CD4-positive, alpha-beta T cell treated with Interleukin-15 for 1 hour (primary cell): ENCODE measurements around the gene TUBB2A.
"Not testable (repeated sequence)": the region's sequence is repeated elsewhere in the genome, so short reads cannot be mapped to it uniquely, and the experiment has no call there.

Experiments
- DNase-seq: peaks from one replicate; pipeline ENCODE4 v3.0.0-alpha.2; 2020

Gene TUBB2A

GRCh38 chr6:3147914-3148757 is 9.2 kb downstream of the TUBB2A start:
- no peak for DNase-seq

DNA sequence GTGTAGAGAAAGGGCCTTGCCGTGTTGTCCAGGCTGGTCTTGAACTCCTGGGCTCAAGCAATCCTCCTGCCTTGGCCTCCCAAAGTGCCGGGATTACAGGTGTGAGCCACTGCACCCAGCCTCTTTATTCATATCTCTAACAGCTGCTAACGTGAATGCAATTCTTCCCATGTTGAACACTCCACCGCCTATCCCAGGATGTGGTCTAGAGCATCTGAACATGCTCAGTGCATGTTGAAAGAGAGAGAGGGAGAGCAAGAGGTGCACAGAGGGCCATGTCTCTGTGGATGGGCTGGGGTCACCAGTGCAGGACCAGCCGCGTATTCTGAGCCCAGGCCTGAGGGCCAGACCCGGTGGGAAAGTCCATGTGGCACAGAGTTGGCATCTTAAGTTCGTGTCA is 12.8 kb downstream of the TUBB2A start:
- DNase-seq: no peak

DNA sequence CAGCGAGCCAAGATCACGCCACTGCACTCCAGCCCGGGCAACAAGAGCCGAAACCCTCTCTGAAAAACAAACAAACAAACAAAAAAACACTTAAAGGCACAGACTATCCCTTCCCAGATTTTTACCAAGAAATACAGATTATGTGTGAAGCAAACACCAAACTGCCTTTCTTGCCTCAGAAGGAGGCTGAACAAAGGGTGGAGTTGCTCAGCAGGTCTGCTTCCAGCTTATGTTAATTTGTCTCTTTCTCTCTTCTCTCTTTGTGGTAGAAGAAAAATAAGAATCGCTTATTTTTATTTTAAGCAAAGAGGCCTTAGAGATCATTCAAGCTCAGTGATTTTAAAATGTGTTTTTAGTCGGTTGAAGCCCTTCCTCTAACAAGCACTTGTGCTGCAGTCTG is 14.2 kb downstream of the TUBB2A start:
- DNase-seq: no peak

- DNase-seq: no peak
These were observed 14.8 kb downstream of the TUBB2A start for GRCh38 chr6:3142536-3142935.

- no peak for DNase-seq
These were observed 17.1 kb downstream of the TUBB2A start for GRCh38 chr6:3140201-3140600.

- DNase-seq: peak; percentile 63
These were observed 18.0 kb downstream of the TUBB2A start for GRCh38 chr6:3139090-3139903.

DNA sequence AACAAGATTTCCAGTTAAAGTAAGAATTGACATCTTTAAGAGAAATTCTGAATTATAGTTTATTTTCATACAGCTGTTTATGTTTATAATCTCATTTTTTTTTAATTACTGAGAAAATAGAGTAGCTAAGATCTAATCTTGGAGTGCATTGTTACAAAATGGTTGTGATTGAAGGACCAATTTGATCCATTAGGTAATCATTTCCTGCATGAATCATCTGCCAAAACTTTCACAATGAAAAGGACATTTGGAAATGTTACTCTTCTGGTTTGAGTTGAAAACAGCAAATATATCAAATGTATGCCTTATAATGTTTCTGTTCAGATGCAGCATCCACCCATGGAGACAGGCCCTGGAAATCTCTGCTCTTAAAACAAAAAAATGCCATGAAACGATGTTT is 19.0 kb downstream of the TUBB2A start:
- DNase-seq: no peak

- not testable (repeated sequence) for DNase-seq
These were observed 19.5 kb downstream of the TUBB2A start for GRCh38 chr6:3137873-3138272.

GRCh38 chr6:3137057-3137777 is 20.1 kb downstream of the TUBB2A start:
- DNase-seq: no peak

DNA sequence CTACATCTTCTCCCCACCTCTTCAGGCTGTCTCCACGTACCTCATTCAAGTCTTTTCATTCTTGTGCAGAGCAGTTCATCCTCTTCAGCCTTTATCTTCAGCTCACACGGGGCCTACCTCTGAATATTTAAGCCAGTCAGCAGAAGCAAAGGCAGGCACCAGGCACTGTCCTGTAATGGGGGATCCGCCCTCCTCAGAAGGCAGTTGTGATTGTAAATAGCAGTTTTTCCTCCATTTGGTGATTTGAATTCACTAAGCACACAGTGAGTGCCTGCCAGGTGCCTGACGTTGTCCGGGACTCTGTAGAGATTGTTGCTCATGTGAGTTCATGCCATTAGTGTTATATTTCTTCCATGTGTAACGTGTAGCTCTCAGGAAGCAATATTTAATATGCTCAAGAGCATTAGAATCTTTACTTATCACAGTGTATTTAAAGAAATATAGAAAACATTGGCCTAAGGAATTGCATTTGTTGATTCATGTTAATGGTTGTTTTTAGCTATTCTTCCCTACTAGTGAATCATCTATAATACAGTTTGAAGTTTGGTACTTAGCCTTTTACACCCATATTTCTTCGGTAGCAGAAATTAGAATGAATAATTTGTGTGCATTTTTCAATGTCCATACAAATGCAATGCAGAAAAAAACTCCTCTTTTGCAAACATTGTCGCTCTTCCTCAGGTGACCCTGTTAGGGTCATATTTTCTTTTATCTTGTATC is 20.9 kb downstream of the TUBB2A start:
- DNase-seq: no peak

GRCh38 chr6:3135668-3136291 is 21.6 kb downstream of the TUBB2A start:
- no peak for DNase-seq

- DNase-seq: no peak
These were observed 23.8 kb downstream of the TUBB2A start for GRCh38 chr6:3133515-3133914.

DNA sequence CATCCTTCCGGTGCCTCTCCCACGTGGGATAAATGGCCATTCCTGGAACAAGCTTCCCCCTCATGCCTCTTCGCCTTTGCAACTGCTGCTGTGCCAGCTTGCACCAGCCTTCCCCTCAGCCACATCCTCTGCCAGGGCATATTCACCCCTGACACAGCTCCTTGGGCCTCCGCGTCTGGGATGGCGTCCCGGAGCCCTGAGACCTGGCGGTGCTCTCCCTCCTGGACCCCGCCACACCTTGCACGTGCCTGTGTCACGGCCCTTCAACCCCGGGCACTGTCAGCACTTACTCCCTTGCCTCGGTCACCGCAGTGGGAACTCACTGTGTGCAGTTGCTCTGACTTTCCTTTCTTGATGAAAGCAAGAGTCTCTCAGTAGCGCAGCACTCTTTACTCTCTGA is 25.6 kb downstream of the TUBB2A start:
- no peak for DNase-seq

- no peak for DNase-seq
These were observed 28.8 kb downstream of the TUBB2A start for GRCh38 chr6:3128356-3129108.

DNA sequence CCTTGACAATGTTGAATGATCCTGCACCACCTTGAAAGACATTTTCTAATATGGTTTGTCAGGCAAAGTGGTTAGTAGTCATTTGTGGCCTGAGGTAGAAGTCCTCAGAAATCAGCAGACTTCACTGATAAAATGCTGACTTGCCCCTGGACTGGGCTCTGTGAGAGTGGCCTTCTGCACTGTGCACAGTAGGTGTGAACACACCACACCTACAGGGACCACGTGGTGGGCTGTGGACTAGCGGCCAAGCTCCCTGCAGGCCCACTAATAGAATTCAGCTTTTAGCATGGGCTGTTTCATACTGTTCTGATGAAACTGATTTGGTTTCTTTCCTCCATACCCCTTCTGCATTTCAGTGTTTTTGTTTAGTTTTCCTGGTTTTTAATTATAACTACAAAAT is 31.5 kb downstream of the TUBB2A start:
- no peak for DNase-seq

DNA sequence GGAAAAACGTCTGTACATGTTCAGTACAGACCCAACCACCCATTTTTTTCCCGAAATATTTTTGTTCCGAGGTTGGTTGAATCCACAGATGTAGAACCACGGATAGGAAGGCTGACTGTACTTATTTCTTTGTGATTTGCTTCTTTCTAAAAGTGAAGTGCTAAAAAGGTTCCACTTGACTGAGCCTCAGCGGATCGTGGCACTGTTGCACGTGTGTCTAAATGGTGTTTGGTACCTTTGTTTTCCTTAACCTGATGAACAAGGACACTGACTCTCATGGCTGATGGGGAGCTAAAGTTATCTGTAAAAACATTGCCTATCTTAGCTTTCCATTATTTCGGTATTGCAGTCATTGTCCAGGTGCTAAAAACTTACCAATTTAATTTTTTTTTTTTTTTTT is 32.7 kb downstream of the TUBB2A start:
- DNase-seq: no peak

DNA sequence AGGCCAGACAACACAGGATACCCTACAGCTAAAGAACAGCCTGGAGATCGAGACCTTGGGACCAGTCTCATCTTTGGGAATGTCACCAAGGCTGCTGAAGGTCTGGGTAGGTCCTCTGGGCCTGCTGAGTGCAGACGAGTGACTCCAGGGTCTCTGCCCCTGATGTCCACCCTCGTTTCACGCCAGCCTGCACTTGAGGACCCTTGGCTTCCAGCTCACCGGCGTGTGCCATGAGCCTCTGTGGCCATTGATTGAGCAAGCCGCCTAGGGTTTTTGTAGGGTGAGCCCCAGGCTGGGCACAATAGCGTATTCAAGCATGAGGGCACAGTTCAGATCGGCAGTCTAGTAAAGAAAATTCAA is 34.5 kb downstream of the TUBB2A start:
- DNase-seq: no peak

DNA sequence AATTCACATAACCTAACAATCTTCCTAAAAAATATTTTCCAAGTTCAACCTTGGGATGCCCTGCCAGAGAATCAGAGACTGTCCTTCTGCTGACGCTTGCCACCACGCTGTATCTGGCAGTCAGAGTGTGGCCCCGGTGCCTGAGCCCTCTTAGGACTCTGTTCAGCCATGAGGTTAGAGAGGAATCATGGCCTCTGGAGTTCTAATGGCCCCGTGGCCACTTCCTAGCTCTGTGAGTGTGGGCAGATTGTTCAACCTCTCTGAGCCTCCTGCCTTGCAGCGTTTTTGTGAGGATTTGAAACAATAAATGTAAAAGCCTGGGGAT is 36.6 kb downstream of the TUBB2A start:
- DNase-seq: no peak

- DNase-seq: no peak
These were observed 38.2 kb downstream of the TUBB2A start for GRCh38 chr6:3119040-3119723.

GRCh38 chr6:3118353-3119039 is 38.8 kb downstream of the TUBB2A start, which contains the start of gene BPHL:
TSS of gene BPHL (plus strand) at chr6:3118711. CDS start at chr6:3118741, 30 bp downstream.
- DNase-seq: peak; percentile 97
